OCI-M2 (cell line): ENCODE measurements around the gene ARMC12.
"Not testable (repeated sequence)": the region's sequence is repeated elsewhere in the genome, so short reads cannot be mapped to it uniquely, and the experiment has no call there.

Source experiments
- DNase-seq: peaks from one replicate; lab custom pipeline; 2025; ENCODE audit not compliant: unreplicated experiment; lab: John Stamatoyannopoulos, UW

ARMC12 gene

DNA sequence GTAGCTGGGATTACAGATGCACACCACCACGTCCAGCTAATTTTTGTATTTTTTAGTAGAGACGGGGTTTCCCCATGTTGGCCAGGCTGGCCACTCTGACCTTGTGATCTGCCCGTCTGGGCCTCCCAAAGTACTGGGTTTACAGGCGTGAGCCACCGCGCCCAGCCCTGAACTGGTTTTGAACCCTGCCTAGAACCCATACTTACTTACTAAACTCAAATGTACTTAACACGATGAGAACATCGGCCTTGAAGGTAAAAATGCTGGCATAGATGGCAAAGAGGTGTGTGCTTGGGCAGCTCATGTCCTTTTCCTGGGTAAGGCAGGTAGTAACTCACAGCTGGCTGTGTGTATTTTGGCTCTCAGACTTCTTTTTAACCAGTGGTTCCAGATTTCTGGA, 3.2 kb upstream of the ARMC12 start:
- DNase-seq, result no peak

DNA sequence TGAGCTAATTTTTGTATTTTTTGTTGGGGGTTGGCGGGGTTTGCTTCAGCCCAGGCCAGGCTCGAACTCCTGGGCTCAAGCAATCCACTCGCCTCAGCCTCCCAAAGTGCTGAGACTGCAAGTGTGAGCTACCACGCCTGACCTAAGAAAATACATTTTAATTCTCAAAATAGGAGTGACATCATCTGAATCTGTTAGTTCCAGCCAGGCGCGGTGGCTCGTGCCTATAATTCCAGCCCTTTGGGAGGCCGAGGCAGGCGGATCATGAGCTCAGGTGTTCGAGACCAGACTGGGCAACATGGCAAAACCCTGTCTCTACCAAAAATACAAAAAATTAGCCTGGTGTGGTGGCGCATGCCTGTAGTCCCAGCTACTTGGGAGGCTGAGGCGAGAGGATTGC, 2.5 kb upstream of the ARMC12 start:
- DNase-seq, result not testable (repeated sequence)

DNA sequence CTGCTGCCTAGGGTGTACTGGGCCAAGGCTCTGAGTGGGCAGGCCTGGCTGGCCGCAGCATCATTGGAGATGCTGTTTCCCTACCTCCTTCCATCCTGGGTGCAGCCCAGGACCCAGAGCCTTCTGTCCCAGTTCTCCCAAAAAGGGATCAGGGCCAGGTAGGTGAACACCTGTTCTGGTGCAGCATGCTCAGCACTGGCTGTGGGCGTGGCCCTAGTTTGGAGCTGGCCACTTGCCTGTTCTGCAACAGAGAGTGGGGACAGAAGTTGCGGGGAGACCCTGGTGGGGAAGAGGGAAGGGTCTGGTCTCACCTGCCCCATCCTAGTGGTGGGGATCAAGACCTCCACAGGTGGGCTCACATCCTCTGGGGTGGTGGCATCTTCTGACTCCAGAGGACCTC, 1.4 kb upstream of the ARMC12 start:
- no peak for DNase-seq

DNA sequence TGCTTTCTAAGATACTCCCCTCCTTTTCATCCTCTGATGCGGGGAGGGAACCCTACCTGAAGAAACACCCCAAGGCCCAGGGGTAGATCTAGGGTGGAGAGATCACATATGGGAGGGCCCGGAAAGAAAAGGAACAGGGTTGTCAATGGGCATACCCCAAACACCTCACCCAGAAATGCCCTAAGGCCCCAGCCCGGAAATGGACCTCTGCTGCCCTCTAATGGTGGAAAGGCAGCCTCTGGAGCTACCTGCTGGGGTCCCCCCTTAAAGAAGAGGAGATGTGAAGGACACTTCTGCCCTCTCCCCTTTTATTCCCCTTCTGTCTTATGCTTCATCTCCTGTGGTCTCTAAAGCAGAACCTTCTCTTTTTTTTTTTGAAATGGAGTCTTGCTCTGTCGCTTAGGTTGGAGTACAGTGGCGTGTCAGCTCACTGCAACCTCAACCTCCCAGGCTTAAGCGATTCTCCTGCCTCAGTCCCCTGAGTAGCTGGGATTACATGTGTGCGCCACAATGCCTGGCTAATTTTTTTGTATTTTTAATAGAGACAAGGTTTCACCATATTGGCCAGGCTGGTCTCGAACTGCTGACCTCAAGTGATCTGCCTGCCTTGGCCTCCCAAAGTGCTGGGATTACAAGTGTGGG, 458 bp upstream of the ARMC12 start:
- peak; percentile 38 for DNase-seq

DNA sequence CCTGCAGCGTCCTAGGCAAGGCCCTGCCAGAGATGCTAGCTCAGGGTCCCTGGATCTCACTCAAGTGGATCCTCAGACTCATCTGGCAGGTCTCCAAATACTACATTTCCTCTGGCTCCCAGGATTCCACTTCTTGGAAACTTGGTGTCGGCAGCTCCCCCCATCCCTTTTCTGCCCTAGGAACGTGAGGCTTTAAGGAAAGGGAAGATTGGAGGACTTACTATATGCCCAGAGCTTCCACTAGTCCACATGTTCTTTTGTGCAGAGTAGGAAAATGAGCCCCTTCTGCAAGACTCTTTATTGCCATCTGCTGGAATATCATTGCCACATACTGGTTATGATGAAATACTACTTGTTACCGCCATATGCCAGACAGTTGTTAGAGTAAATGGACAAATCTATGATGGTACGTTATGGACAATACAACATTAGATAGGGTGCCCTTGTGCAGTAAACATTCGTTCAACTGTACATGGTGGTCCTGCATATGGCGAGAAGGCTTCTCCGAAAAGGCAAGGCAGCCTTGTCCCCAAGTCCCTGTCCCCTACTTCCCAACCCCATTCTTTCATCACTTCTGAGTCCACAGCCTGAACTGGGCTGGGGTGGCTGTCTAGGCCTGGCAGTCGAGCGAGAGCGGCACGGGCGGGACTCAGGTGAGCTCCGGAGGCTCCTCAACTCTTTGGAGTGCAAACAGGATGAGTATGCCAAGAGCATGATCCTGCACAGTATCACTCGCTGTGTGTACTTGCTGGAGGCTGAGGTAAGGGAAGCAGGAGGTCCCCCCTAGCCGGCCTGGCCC, 780 bp downstream of the ARMC12 start:
- no peak for DNase-seq

DNA sequence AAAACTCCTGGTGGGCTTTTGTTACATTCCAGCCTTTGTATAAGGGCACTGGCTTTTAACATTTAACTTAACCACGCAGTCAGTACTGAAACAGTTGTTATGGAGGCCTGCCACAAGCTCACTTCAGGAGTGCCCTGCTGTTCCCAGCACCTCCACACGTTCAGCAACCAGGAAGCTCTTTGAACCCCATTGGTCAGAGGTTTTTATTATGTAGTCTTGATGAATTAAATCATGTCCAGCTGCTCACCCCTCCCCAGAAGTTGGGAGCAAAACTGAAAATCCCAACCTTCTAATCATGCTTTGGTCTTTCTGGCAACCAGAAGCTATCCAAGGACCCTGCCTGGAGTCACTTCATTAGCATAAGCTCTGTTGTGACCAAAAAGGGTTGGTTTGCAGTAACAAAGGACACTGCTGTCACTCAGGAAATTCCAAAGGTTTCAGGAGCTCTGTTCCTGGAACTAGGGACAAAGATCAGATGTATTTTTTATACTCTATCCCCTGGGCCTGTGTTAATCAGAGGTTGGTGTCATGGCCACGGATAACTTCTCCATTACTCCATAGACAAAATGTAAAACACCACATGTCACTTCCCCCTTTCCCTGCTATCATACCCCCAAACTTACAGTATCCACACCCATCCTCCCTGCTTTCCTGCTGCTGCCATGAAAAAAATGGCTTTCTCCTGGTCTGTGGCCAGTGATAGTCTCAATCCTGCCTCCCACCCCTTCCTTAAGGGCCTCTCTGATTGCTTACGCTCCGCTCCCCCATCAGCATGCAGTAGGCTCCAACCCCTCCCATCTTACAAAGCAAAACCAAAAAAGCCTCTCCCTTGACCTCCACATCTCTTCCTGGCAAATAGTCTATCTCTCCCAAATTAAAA, 3.1 kb downstream of the ARMC12 start:
- DNase-seq, result no peak

DNA sequence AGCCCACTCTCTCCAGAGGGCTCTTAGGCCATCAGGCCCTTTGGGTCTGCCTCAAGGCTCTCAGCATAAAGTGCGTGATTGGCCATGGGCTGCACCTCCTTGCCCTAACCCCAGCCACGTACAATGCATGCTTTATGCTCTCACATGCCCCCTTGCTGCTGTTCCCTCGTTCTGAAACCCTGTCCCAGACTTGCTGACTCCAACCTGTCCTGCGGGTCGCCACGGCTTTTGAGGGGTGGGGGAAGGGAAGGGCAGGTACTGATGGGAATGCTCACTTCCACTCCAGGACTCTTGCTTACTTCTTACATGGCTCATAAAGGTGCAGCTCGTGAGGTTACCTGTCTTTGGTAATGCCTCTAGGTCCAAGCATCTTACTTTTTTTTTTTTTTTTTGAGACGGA, 6.0 kb downstream of the ARMC12 start:
- DNase-seq, result no peak

DNA sequence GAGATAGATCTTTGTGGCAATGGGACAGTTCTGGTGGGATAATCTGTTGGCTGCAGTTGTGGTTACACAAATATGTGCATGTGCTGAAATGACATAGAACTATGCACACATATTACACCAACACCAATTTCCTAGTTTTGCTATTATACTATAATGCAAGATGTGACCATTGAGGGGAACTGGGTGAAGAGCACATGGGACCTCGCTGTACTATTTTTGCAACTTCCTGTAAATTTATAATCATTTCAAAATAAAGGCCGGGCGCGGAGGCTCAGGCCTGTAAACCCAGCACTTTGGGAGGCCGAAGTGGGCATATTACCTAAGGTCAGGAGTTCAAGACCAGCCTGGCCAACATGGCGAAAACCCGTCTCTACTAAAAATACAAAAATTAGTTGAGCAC, 8.7 kb downstream of the ARMC12 start:
- DNase-seq, result no peak

DNA sequence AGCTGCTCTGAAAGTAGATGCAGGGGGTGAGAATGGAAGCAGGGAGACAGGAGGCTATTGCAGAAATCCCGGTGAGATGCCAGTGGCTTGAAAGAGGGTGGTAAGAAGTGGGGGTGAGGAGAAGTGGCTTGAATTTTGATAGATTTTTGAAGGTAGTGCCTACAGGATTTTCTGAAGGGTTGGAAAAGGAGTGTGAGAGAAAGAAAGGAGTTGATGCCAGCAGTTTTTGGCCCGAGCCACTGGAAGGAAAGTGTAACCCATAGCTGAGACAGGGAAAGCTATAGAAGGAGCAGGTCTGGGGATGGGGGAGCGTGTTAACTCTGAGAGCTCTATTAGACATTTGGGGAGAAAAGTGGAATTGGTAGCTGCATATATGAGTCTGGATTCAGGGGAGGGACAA, 9.7 kb downstream of the ARMC12 start:
- DNase-seq, result no peak

DNA sequence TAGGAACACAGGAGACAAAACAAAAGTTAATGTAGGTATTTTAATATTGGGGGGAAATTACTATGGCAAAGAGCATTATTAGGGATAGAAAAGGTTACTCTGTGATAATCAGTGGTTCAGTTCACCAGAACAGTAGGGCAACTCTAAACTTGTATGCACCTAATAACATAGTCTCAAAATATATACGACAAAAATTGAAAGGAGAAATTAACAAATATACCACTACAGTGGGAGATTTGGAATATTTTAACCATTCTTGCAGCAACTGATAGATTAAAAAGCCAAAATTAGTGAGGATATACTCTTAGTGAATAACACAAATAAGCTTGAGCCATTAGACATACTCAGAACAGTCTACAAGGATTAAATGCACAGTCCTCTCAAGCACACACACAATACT, 11.0 kb downstream of the ARMC12 start:
- no peak for DNase-seq

DNA sequence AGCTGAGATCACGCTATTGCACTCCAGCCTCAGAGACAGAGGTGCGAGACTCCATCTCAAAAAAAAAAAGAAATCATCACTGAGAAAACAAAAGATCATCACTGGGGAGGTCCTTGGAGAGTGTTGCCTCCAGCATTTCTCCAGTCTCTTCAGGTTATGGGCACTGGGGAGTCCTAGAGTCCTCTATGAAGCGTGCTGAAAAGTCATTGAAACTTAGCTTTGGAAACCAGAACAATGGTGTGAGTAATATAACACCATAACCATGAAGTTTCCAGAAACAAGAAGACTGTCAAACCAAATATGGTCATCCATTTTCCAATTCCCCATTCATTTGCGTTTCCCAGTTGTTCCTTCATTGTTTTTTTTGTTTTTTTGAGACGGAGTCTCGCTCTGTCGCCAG, 13.7 kb downstream of the ARMC12 start:
- DNase-seq, result no peak

DNA sequence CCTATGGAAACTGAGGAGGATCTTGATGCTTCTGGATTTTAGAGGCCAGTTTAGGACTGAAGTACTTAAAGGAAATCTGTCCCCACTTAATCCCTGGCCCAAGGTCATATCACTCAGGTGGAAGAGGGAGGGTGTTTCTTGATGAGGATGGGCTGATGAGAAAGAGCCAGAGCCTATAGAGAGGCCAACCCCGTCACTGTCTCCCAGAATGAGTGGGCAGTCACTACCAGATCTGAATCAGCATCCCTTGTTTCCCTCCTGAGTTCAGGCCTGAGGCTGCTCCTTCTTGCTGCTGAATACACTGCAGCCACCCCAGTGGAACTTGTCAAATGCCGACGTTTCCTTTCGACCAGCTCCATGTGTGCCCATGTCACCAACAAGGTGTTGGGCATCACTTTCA, 14.8 kb downstream of the ARMC12 start:
- no peak for DNase-seq

DNA sequence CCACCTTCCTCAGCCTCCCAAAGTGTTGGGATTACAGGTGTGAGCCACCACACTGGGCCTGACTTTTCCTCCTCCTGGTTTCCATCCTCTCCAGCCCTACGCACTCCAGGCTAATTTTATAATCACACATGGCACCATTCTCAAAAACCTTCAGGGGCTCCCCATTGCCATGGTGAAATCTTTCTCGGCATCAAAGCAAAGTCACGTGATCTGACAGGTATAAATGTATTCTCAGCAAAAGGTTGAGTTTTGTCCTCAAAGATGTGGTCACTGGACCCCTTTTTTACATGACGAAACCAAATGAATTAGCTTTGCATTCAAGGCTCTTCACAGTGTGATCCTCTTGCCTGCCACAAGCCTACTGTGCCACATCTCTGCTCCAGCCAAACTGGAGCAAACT, 15.5 kb downstream of the ARMC12 start:
- no peak for DNase-seq

DNA sequence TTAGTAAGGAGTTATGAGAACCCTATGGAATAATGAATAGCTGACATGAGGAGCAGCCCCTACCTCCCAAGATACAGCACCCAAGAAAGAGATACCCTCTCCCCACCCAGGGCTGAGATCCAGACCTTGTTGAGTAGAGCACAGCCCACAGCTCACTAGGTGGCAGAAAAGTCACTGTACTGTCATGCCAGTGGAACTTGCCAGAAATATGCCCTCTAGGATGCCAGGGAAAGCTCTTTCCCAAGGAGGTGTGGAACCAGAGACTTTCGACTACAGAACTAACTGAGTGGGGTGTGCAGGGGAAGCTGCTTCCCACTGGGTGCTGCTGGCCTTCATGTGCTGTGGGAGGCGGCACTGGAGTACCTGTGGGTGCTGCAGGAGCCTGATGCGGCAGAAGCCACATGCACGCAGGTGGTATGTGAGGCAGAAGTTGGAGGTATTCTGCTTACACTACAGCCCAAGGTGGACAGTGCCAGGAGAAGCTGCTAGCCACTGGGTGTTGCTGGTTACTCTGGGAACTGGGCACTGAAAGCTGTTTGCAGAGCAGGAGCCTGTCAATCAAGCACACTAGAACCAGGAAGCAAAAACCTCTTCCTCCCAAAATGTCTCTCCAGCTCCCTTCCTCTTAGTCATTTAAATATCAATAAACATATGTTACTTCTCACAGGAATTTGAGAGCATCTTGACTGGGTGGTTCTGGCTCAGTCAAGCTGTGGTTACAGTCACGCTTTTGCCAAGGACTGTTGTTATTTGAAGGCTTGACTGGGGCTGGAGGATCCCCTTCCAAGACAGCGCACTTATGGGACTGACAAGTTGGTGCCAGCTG, 17.8 kb downstream of the ARMC12 start:
- DNase-seq, result no peak

DNA sequence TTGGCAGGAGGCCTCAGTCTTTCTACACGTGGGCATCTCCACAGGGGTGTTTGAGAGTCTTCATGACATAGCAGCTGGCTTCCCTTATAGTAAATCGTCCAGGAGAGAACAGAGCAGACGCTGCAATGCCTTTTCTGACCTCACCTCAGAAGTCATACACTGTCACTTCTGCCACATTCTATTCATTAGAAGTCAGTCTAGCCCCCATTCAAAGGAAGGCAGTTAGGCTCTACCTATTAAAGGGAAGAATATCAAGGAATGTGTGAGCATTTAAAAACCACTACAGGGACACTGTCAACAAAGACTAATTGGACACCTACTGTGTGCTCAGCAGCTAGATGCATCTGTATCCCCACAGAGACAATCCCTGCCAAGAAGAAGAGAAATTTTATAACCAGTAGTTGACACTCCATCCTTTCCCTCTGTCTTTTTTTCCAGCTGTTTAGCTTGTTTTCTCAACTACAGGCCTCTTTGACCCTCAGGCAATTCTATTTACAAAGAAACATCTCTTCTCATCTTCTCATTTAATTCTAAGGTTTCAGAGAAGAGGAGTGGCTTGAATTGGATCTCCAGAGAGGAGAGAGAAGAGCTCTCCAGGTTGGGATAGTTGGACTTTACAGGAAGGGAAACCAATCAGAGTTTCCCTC, 18.6 kb downstream of the ARMC12 start:
- no peak for DNase-seq

DNA sequence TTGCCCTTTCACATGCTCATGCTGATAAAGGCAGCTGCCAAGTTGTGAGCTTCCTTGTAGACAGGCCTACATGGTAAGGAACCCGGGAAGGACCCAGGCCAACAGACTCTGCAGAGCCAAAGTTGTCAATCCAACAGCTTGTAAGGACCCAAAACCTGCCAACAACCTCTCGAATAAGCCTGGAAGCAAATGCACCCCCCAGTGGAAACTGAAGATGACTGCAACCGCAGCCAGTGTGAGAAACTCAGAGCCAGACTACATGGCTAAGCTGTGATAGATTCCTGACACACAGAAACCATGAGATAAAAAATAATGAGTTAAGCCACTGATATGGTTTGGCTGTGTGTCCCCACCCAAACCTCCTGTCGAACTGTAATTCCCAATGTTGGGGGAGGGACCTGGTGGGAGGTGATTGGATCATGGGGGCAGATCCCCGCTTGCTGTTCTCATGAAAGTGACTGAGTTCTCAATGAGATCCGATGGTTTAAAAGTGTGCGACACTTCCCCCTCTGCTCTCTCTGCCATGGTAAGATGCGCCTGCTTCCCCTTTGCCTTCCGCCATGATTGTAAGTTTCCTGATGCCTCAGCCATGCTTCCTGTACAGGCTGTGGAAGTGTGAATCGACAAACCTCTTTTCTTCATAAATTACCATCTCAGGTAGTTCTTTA, 20.8 kb downstream of the ARMC12 start:
- no peak for DNase-seq

DNA sequence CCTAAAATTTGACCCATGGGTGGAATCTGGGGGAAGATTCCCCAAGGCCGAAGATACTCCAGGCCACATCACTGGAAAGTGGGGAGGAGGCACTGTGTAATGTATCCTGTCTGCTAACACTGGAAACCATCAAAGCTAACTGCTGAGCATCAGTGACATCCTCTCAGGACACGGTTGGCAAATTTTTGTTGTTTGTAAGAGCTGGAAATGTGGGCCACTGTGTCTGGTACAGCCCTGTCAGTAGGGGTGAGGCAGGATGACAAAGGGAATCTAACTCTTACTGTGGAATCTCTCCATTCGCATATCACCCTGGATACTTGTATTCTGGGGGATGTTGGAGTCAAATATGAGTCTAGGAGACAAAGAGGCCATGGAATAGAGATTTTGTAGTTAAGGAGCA, 22.6 kb downstream of the ARMC12 start:
- DNase-seq, result no peak

DNA sequence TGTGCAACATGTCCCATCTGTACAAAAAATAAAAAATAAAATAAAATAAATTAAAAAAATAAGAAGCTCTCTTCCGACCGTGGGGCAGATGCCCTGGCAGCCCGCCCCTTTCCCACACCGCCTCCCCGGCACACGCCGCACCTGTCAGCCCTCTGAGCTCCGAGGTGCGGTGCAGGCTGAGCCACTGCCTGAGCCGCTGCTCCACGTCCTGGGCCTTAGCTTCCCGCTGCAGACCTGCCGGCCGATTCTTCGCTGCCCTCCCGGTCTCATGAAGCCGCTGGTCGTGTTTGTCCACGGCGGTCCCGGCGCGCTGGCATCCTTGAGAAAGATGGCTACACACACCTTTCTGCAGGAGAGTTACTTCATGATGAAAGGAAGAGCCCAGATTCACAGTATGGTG, 28.9 kb downstream of the ARMC12 start:
- no peak for DNase-seq

DNA sequence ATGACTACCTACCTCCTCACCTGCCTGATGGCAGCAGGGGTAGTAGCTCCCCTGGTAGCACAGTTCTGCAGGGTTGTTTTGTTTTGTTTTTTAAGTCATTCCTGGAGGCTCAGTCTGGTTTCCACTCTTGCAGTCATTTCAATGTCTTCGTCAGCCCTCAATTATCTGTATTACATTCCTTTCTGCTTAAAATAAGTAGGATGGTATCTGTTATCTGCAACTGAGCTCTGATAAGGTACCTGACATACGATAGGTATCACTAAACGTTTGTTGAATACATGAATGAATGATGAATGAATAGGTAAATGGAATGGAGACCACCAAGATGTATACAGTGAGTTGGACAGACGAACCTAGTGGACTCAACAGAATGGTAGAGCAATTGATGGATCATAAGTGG, 32.4 kb downstream of the ARMC12 start:
- DNase-seq, result no peak

DNA sequence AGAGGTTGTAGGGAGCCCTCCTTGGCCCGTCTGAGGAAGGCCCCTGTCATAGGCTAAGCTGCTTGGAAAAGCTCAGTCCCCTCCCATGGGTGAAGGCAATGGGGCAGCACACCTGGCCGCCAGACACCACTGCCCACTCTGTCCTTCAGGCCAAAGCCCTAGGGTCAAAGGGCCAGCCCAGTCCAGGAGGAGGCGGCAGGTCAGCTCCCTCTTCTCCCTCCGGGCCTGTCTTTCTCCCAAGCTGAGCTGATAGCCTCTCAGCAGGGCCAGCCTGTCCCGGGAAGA, 34.5 kb downstream of the ARMC12 start:
- DNase-seq, result no peak
